ENCODE results near the gene SEC61B. TPM values are rescaled to one million over a fixed set of nuclear protein-coding genes. Genes with fewer than 3 reads are reported as not detected.

The SEC61B gene
- total and polyA plus RNA-seq, 9 of the 15 experiments (the other 6 are each of a cell fraction or from before 2014, with no cell fraction given) = 57.8 to 262 (median 172) TPM

DNA sequence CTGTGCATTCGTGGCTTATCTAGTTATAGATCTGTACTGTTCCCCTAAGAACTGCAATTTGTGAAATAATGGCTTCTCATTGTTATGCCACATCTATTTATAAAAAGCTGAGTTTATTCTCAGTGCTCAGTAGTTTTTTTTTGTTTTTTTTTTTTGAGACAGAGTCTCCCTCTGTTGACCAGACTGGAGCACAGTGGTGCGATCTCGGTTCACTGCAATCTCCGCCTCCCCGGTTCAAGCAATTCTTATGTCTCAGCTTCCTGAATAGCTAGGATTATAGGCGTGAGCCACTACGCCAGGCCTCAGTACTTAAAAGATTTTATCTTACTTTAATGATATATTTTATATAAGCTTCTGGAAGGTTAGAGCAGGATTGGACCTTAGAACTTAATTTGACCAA lies 19.0 kb downstream of the SEC61B start:
- Histone ChIP-seq H2AFZ (ENCODE audit: low read depth, low read length) (no peak overlapping the region), H3K4me1 (replicated peaks in 1 of 2; ENCODE audit: control insufficient read depth in 2 of 2, insufficient read depth in 2 of 2, low read length in 2 of 2) (peaks cover 0 to 3% of the 10 kb centered on the region in 2 experiments; a peak in 2 of 5 replicates), H3K79me2 (ENCODE audit: control insufficient read depth, insufficient read depth, low read length) (no peaks in the 10 kb centered on the region), H3K36me3 (ENCODE audit: control insufficient read depth, insufficient read depth, low read length) (no peaks in the 10 kb centered on the region), H3K27ac (ENCODE audit: extremely low read depth, low read depth, low read length) (no peak overlapping the region), H3K4me2 (ENCODE audit: insufficient read depth, low read length) (no peak overlapping the region), H3K9me3 (replicated peaks; ENCODE audit: control insufficient read depth, insufficient read depth, low read depth, low read length) (no peaks in the 10 kb centered on the region; the same call in 1 of the 2 replicates), H3K4me3 (no peak overlapping the region), H4K20me1 (replicated peaks; ENCODE audit: control insufficient read depth, insufficient read depth, low read length) (no peaks in the 10 kb centered on the region), H3K27me3 (ENCODE audit: control insufficient read depth in 2 of 2, insufficient read depth in 2 of 2, low read length in 2 of 2) (no peaks in the 10 kb centered on the region), H3K9ac (ENCODE audit: insufficient read depth in 1 of 2, low read depth in 2 of 2, low read length in 2 of 2) (no peak overlapping the region), H3K9me1 (ENCODE audit: control insufficient read depth, insufficient read depth, low read length) (no peaks in the 10 kb centered on the region)
- in situ Hi-C loops (cut with MboI) (no loop called here), intact Hi-C loops (cut with micrococcal nuclease) (no loop called here)
- ChIA-PET POLR2A (interaction anchor here (0.6 to 1.8 kb wide), 4 partner anchors 9 to 458 kb away, joined by 3 to 8 read pairs (median 4); no protein-coding TSS in a partner anchor), CTCF (ENCODE audit: low intra/inter-chr PET ratio) (no interaction called here)
- DNase-seq (ENCODE audit: extremely low read depth in 1 of 4, low spot score in 3 of 4) (no peak), ATAC-seq (no peak), FAIRE-seq (no peak)
- 61% methylated on average over 7 of the region's 7 CpGs for WGBS (ENCODE audit: insufficient coverage, low coverage, missing lambda C conversion rate)
- TF ChIP-seq MAFK (IDR thresholded peaks at IDR 0.05; ENCODE audit: low read length) = no peak
- no peak for TF ChIP-seq ARID1B (IDR thresholded peaks at IDR 0.05)
- peak in 1 of 3 experiments; percentile 6; a peak in 1 of 6 replicates for TF ChIP-seq CTCF (IDR thresholded peaks at IDR 0.05 in 2 of 3, conservative IDR thresholded peaks at IDR 0.05 in 1 of 3; ENCODE audit: insufficient read depth in 2 of 3, low read depth in 1 of 3, low read length in 3 of 3)
- TF ChIP-seq ZNF644 (tag; IDR thresholded peaks at IDR 0.05; ENCODE audit: low read depth) = no peak
- BruUV-seq (replicated peaks) = no TSS peak
